ENCODE data around the gene MT1G. TPM values are rescaled to one million over a fixed set of nuclear protein-coding genes. Genes with fewer than 3 reads are reported as not detected.

MT1G gene
- polyA plus RNA-seq, 2 of the 4 experiments (the other 2 are of a cell fraction) = not detected

DNA sequence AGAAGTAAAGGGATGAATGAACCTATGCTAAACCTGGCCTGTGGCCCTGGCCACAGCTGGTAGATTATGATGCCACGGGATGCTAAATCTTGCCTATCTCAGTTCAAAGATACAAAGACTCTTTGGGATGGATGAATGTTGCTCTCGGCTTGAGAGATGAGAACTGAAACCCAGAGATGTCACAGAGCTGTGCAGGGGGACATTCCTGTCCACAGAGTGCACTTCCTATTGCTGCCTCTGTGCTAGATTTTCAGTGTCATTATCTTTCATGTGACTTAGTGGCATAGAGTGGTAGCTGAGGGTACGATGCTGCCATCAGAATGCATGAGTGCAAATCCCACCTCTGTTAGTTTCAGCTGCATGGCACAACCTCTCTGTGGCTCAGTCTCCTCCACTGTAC is 37.7 kb downstream of the MT1G start:
- no peak for ATAC-seq
- FAIRE-seq = no peak
- no peak overlapping the region for H3K4me2 ChIP-seq
- no peaks in the 10 kb centered on the region for H3K9me3 ChIP-seq
- POLR2A ChIA-PET = no interaction called here
- no peak for TF ChIP-seq FOXS1 (CRISPR knock-in tag; IDR thresholded peaks at IDR 0.05)
- no peak for TF ChIP-seq CBX2 (IDR thresholded peaks at IDR 0.05; ENCODE audit: borderline replicate concordance, low read depth)
- TF ChIP-seq NFE2L2 (conservative IDR thresholded peaks at IDR 0.05; ENCODE audit: low read length) = no peak
- TF ChIP-seq SMC3 (IDR thresholded peaks at IDR 0.05) = no peak
- no peak for TF ChIP-seq EP300 (IDR thresholded peaks at IDR 0.05)
- no peak for TF ChIP-seq EHMT2 (IDR thresholded peaks at IDR 0.05; ENCODE audit: low read depth)
- TF ChIP-seq CEBPB (IDR thresholded peaks at IDR 0.05) = no peak
- TF ChIP-seq PHF8 (IDR thresholded peaks at IDR 0.05; ENCODE audit: borderline replicate concordance, low read depth) = no peak
- TF ChIP-seq EHF (CRISPR knock-in tag; IDR thresholded peaks at IDR 0.05) = no peak
- TF ChIP-seq CHD2 (IDR thresholded peaks at IDR 0.05; ENCODE audit: low read length, partially characterized antibody) = no peak
- TF ChIP-seq MAZ (IDR thresholded peaks at IDR 0.05; ENCODE audit: borderline replicate concordance, low read depth, low read length) = no peak
- TF ChIP-seq FOSL2 (IDR thresholded peaks at IDR 0.05) = no peak
- TF ChIP-seq FOSL2 (CRISPR knock-in tag; IDR thresholded peaks at IDR 0.05) = no peak
- no peak for TF ChIP-seq RCOR1 (IDR thresholded peaks at IDR 0.05; ENCODE audit: low read depth, low read length)
- no peak for TF ChIP-seq NR3C1 (IDR thresholded peaks at IDR 0.05)
- TF ChIP-seq HOXB13 (CRISPR knock-in tag; IDR thresholded peaks at IDR 0.05; ENCODE audit: low read depth) = no peak
- TF ChIP-seq, protein P1, sequence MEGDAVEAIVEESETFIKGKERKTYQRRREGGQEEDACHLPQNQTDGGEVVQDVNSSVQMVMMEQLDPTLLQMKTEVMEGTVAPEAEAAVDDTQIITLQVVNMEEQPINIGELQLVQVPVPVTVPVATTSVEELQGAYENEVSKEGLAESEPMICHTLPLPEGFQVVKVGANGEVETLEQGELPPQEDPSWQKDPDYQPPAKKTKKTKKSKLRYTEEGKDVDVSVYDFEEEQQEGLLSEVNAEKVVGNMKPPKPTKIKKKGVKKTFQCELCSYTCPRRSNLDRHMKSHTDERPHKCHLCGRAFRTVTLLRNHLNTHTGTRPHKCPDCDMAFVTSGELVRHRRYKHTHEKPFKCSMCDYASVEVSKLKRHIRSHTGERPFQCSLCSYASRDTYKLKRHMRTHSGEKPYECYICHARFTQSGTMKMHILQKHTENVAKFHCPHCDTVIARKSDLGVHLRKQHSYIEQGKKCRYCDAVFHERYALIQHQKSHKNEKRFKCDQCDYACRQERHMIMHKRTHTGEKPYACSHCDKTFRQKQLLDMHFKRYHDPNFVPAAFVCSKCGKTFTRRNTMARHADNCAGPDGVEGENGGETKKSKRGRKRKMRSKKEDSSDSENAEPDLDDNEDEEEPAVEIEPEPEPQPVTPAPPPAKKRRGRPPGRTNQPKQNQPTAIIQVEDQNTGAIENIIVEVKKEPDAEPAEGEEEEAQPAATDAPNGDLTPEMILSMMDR (IDR thresholded peaks at IDR 0.05) = no peak
- no peak for TF ChIP-seq KDM1A (IDR thresholded peaks at IDR 0.05; ENCODE audit: low read depth)
- no peak overlapping the region for H3K27ac ChIP-seq
- 67% methylated on average over 3 of the region's 3 CpGs for WGBS (ENCODE audit: missing lambda C conversion rate)
- no peak for DNase-seq (ENCODE audit: low read depth in 1 of 2, low spot score in 1 of 2)
- peaks cover 14% of the 10 kb centered on the region for H3K4me1 ChIP-seq
- CTCF ChIA-PET = interaction anchor here (0.8 to 2.6 kb wide), 9 partner anchors 10 to 116 kb away, joined by 3 to 16 read pairs (median 5); no protein-coding TSS in a partner anchor
- no peak overlapping the region for H3K4me3 ChIP-seq

DNA sequence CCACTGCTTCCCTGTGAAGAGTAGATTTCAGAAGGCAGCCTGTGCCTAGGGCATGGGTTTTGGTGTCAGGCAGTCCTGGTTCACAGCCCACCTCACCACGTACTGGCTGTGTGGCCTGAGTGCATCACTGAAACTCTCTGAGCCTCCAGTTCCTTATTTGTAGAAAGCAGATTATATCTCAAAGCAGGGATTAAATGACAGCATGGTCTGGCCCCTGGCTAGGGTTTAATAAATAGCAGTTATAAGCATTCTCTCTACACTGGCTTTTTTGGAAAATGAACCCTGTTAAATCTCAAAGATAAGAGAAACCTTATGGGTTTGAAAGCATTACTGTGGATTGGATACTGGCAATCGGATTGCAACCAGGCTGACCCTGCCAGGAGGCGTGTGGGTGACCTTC is 38.3 kb downstream of the MT1G start:
- TF ChIP-seq NFE2L2 (conservative IDR thresholded peaks at IDR 0.05; ENCODE audit: low read length) (no peak), POLR2AphosphoS2 (conservative IDR thresholded peaks at IDR 0.05; ENCODE audit: low read length) (no peak), ZSCAN20 (CRISPR knock-in tag; IDR thresholded peaks at IDR 0.05) (no peak), RFX5 (IDR thresholded peaks at IDR 0.05) (no peak), EHF (CRISPR knock-in tag; IDR thresholded peaks at IDR 0.05) (no peak), PHF8 (IDR thresholded peaks at IDR 0.05; ENCODE audit: borderline replicate concordance, low read depth) (no peak), KDM5A (IDR thresholded peaks at IDR 0.05) (no peak), JUN (IDR thresholded peaks at IDR 0.05) (no peak), FOXS1 (CRISPR knock-in tag; IDR thresholded peaks at IDR 0.05) (no peak), RNF2 (IDR thresholded peaks at IDR 0.05; ENCODE audit: borderline replicate concordance, low read depth) (no peak)
- TF ChIP-seq, protein P2, sequence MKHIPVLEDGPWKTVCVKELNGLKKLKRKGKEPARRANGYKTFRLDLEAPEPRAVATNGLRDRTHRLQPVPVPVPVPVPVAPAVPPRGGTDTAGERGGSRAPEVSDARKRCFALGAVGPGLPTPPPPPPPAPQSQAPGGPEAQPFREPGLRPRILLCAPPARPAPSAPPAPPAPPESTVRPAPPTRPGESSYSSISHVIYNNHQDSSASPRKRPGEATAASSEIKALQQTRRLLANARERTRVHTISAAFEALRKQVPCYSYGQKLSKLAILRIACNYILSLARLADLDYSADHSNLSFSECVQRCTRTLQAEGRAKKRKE (CRISPR knock-in tag; IDR thresholded peaks at IDR 0.05; ENCODE audit: low read depth) = no peak
- FAIRE-seq (no peak), DNase-seq (ENCODE audit: low read depth in 1 of 2, low spot score in 1 of 2) (no peak), ATAC-seq (no peak)
- H3K4me3 ChIP-seq = no peak overlapping the region
- peaks cover 14% of the 10 kb centered on the region for H3K4me1 ChIP-seq
- 67% methylated on average over 3 of the region's 3 CpGs for WGBS (ENCODE audit: missing lambda C conversion rate)
- H3K27ac ChIP-seq = no peak overlapping the region
- no peaks in the 10 kb centered on the region for H3K9me3 ChIP-seq
- CTCF ChIA-PET = interaction anchor here (1.4 to 2.6 kb wide), 4 partner anchors 13 to 116 kb away, joined by 4 to 16 read pairs (median 5); no protein-coding TSS in a partner anchor
- POLR2A ChIA-PET = no interaction called here
- no peak overlapping the region for H3K4me2 ChIP-seq

Measured in A549 (cell line).